ENCODE measurements around the gene POLK.
"Not testable (repeated sequence)": the region's sequence is repeated elsewhere in the genome, so short reads cannot be mapped to it uniquely, and the experiment has no call there.

POLK gene

DNA sequence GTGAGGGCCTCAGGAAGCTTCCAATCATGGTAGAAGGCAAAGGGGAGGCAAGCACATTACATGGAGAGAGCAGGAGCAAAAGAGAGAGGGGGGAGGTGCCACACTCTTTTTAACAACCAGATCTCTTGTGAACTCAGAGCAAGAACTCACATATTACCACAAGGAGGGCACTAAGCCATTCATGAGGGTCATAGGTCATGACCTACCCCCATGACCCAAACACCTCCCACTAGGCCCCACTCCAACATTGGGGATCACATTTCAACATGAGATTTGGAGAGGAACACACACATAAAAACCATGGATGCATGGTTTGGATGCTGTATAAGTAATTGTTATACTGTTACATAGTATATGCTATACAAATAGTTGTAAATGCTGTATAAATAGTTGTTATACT is 17.5 kb downstream of the POLK start:
- H3K4me1 ChIP-seq (ENCODE audit: control insufficient read depth, insufficient read depth, low read length): no peaks in the 10 kb centered on the region
- H3K4me3 ChIP-seq (ENCODE audit: low read depth, low read length): no peak overlapping the region
- no peaks in the 10 kb centered on the region for H3K36me3 ChIP-seq (ENCODE audit: control insufficient read depth, insufficient read depth, low read length)
- H3K9ac ChIP-seq (ENCODE audit: low read depth, low read length): no peak overlapping the region
- H3K9me3 ChIP-seq (ENCODE audit: control insufficient read depth, insufficient read depth, low read length): no peaks in the 10 kb centered on the region
- H3K27me3 ChIP-seq (ENCODE audit: control insufficient read depth, insufficient read depth, low read length): no peaks in the 10 kb centered on the region

- Histone ChIP-seq H3K4me1 (ENCODE audit: control insufficient read depth, insufficient read depth, low read length) (no peaks in the 10 kb centered on the region), H3K9ac (ENCODE audit: low read depth, low read length) (no peak overlapping the region), H3K36me3 (ENCODE audit: control insufficient read depth, insufficient read depth, low read length) (no peaks in the 10 kb centered on the region), H3K27me3 (ENCODE audit: control insufficient read depth, insufficient read depth, low read length) (no peaks in the 10 kb centered on the region), H3K4me3 (ENCODE audit: low read depth, low read length) (no peak overlapping the region), H3K9me3 (ENCODE audit: control insufficient read depth, insufficient read depth, low read length) (no peaks in the 10 kb centered on the region)
These were observed 20.5 kb downstream of the POLK start for GRCh38 chr5:75532190-75532589.

- H3K27me3 ChIP-seq (ENCODE audit: control insufficient read depth, insufficient read depth, low read length); H3K9me3 ChIP-seq (ENCODE audit: control insufficient read depth, insufficient read depth, low read length); H3K4me3 ChIP-seq (ENCODE audit: low read depth, low read length); H3K9ac ChIP-seq (ENCODE audit: low read depth, low read length); H3K4me1 ChIP-seq (ENCODE audit: control insufficient read depth, insufficient read depth, low read length); H3K36me3 ChIP-seq (ENCODE audit: control insufficient read depth, insufficient read depth, low read length): not testable (repeated sequence)
These were observed 22.0 kb downstream of the POLK start for GRCh38 chr5:75533716-75534115.

GRCh38 chr5:75534734-75535133 is 23.0 kb downstream of the POLK start:
- H3K36me3 ChIP-seq (ENCODE audit: control insufficient read depth, insufficient read depth, low read length): no peaks in the 10 kb centered on the region
- no peak overlapping the region for H3K4me3 ChIP-seq (ENCODE audit: low read depth, low read length)
- no peaks in the 10 kb centered on the region for H3K9me3 ChIP-seq (ENCODE audit: control insufficient read depth, insufficient read depth, low read length)
- H3K4me1 ChIP-seq (ENCODE audit: control insufficient read depth, insufficient read depth, low read length): no peaks in the 10 kb centered on the region
- H3K27me3 ChIP-seq (ENCODE audit: control insufficient read depth, insufficient read depth, low read length): no peaks in the 10 kb centered on the region
- H3K9ac ChIP-seq (ENCODE audit: low read depth, low read length): no peak overlapping the region

- Histone ChIP-seq H3K4me1 (ENCODE audit: control insufficient read depth, insufficient read depth, low read length) (no peaks in the 10 kb centered on the region), H3K9me3 (ENCODE audit: control insufficient read depth, insufficient read depth, low read length) (no peaks in the 10 kb centered on the region), H3K27me3 (ENCODE audit: control insufficient read depth, insufficient read depth, low read length) (no peaks in the 10 kb centered on the region), H3K9ac (ENCODE audit: low read depth, low read length) (no peak overlapping the region), H3K4me3 (ENCODE audit: low read depth, low read length) (no peak overlapping the region), H3K36me3 (ENCODE audit: control insufficient read depth, insufficient read depth, low read length) (no peaks in the 10 kb centered on the region)
These were observed 24.5 kb downstream of the POLK start for GRCh38 chr5:75536147-75536546.

GRCh38 chr5:75536694-75537360 is 25.1 kb downstream of the POLK start:
- Histone ChIP-seq H3K4me1 (ENCODE audit: control insufficient read depth, insufficient read depth, low read length) (no peaks in the 10 kb centered on the region), H3K9me3 (ENCODE audit: control insufficient read depth, insufficient read depth, low read length) (no peaks in the 10 kb centered on the region), H3K36me3 (ENCODE audit: control insufficient read depth, insufficient read depth, low read length) (no peaks in the 10 kb centered on the region), H3K4me3 (ENCODE audit: low read depth, low read length) (no peak overlapping the region), H3K27me3 (ENCODE audit: control insufficient read depth, insufficient read depth, low read length) (no peaks in the 10 kb centered on the region), H3K9ac (ENCODE audit: low read depth, low read length) (no peak overlapping the region)

GRCh38 chr5:75538211-75538610 is 26.5 kb downstream of the POLK start:
- Histone ChIP-seq H3K36me3 (ENCODE audit: control insufficient read depth, insufficient read depth, low read length) (no peaks in the 10 kb centered on the region), H3K9me3 (ENCODE audit: control insufficient read depth, insufficient read depth, low read length) (no peaks in the 10 kb centered on the region), H3K4me3 (ENCODE audit: low read depth, low read length) (no peak overlapping the region), H3K27me3 (ENCODE audit: control insufficient read depth, insufficient read depth, low read length) (no peaks in the 10 kb centered on the region), H3K9ac (ENCODE audit: low read depth, low read length) (no peak overlapping the region), H3K4me1 (ENCODE audit: control insufficient read depth, insufficient read depth, low read length) (no peaks in the 10 kb centered on the region)

- H3K27me3 ChIP-seq (ENCODE audit: control insufficient read depth, insufficient read depth, low read length): no peaks in the 10 kb centered on the region
- no peaks in the 10 kb centered on the region for H3K9me3 ChIP-seq (ENCODE audit: control insufficient read depth, insufficient read depth, low read length)
- H3K36me3 ChIP-seq (ENCODE audit: control insufficient read depth, insufficient read depth, low read length): no peaks in the 10 kb centered on the region
- no peak overlapping the region for H3K4me3 ChIP-seq (ENCODE audit: low read depth, low read length)
- H3K4me1 ChIP-seq (ENCODE audit: control insufficient read depth, insufficient read depth, low read length): no peaks in the 10 kb centered on the region
- H3K9ac ChIP-seq (ENCODE audit: low read depth, low read length): no peak overlapping the region
These were observed 33.4 kb downstream of the POLK start for GRCh38 chr5:75545131-75545530.

DNA sequence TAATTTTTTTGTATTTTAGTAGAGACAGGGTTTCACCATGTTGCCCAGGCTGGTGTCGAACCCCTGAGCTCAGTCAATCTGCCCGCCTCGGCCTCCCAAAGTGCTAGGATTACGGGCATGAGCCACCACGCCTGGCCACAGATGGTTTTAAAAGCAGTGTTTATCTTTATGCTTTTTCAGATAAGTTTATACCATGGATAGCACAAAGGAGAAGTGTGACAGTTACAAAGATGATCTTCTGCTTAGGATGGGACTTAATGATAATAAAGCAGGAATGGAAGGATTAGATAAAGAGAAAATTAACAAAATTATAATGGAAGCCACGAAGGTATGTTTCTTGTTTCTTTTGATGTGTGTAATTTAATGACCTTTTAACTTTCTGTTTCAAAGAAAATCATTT is 35.1 kb downstream of the POLK start:
- Histone ChIP-seq H3K4me3 (ENCODE audit: low read depth, low read length) (no peak overlapping the region), H3K36me3 (ENCODE audit: control insufficient read depth, insufficient read depth, low read length) (no peaks in the 10 kb centered on the region), H3K9ac (ENCODE audit: low read depth, low read length) (no peak overlapping the region), H3K4me1 (ENCODE audit: control insufficient read depth, insufficient read depth, low read length) (no peaks in the 10 kb centered on the region), H3K9me3 (ENCODE audit: control insufficient read depth, insufficient read depth, low read length) (no peaks in the 10 kb centered on the region), H3K27me3 (ENCODE audit: control insufficient read depth, insufficient read depth, low read length) (no peaks in the 10 kb centered on the region)

DNA sequence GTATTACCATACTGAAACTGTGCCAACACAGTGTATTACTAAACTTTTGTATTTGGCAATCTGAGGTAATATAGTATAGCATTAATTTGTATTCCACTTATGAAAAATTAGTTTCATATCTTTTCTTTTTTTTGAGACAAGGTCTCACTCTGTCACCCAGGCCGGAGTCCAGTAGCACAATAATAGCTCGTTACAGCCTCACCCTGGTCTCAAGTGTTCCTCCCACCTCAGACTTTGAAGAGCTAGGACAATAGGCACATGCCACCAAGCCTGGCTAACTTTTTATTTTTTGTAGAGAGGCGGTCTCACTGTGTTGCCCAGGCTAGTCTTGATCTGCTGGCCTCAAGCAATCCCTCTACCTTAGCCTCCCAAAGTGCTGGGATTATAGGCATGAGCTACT is 36.1 kb downstream of the POLK start:
- Histone ChIP-seq H3K27me3 (ENCODE audit: control insufficient read depth, insufficient read depth, low read length) (no peaks in the 10 kb centered on the region), H3K4me3 (ENCODE audit: low read depth, low read length) (no peak overlapping the region), H3K9me3 (ENCODE audit: control insufficient read depth, insufficient read depth, low read length) (no peaks in the 10 kb centered on the region), H3K36me3 (ENCODE audit: control insufficient read depth, insufficient read depth, low read length) (no peaks in the 10 kb centered on the region), H3K4me1 (ENCODE audit: control insufficient read depth, insufficient read depth, low read length) (no peaks in the 10 kb centered on the region), H3K9ac (ENCODE audit: low read depth, low read length) (no peak overlapping the region)

DNA sequence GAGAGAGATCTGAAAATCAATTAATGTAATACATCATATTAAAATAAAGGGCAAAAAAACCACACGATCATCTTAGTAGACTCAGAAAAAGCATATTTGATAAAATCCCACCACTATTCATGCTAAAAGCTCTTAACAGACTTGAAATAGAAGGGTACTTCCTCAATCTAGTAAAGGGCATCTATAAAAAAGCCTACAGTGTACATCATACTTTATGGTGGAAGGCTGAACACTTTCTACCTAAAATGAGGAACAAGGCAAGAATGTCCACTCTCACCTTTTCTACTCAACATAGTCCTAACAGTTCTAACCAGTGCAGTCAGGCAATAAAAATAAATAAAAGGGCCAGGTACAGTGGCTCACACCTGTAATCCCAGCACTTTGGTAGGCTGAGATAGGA is 38.9 kb downstream of the POLK start:
- no peak overlapping the region for H3K9ac ChIP-seq (ENCODE audit: low read depth, low read length)
- no peaks in the 10 kb centered on the region for H3K27me3 ChIP-seq (ENCODE audit: control insufficient read depth, insufficient read depth, low read length)
- no peaks in the 10 kb centered on the region for H3K36me3 ChIP-seq (ENCODE audit: control insufficient read depth, insufficient read depth, low read length)
- H3K4me1 ChIP-seq (ENCODE audit: control insufficient read depth, insufficient read depth, low read length): no peaks in the 10 kb centered on the region
- no peak overlapping the region for H3K4me3 ChIP-seq (ENCODE audit: low read depth, low read length)
- H3K9me3 ChIP-seq (ENCODE audit: control insufficient read depth, insufficient read depth, low read length): no peaks in the 10 kb centered on the region

DNA sequence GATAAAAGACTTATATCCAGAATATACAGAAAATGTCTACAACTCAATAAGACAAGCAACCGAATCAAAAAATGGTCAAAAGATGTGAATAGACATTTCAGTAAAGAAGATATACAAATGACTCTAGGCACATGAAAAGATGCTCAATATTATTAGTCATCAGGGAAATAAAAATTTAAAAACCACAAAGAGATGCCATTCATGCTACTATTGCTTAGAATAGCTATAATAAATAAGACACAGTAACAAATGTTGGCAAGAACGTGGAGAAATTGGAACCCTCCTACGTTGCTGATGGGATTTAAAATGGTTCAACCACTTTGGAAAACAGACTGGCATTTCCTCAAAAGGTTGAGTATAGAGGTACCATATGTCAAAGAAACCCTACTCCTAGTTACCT is 39.8 kb downstream of the POLK start:
- Histone ChIP-seq H3K4me1 (ENCODE audit: control insufficient read depth, insufficient read depth, low read length) (no peaks in the 10 kb centered on the region), H3K9ac (ENCODE audit: low read depth, low read length) (no peak overlapping the region), H3K9me3 (ENCODE audit: control insufficient read depth, insufficient read depth, low read length) (no peaks in the 10 kb centered on the region), H3K4me3 (ENCODE audit: low read depth, low read length) (no peak overlapping the region), H3K27me3 (ENCODE audit: control insufficient read depth, insufficient read depth, low read length) (no peaks in the 10 kb centered on the region), H3K36me3 (ENCODE audit: control insufficient read depth, insufficient read depth, low read length) (no peaks in the 10 kb centered on the region)

All from iPS-15b (cell line).